CD4-positive, alpha-beta memory T cell (primary cell): ENCODE results near the gene INO80E. TPM values are rescaled to one million over a fixed set of nuclear protein-coding genes. Genes with fewer than 3 reads are reported as not detected.

Source experiments
- CTCF ChIA-PET: fragments of 350-600 bp; sonication (Branson Sonifier 250); formaldehyde crosslinking; loops from one replicate; lab custom pipeline; 2021; ENCODE audit warnings: inconsistent platforms; ENCODE audit not compliant: partially characterized antibody; lab: Charles Lee
- POLR2A ChIA-PET: fragments of 350-600 bp; sonication (Branson Sonifier 250); formaldehyde crosslinking; loops from one replicate; lab custom pipeline; 2021; ENCODE audit not compliant: partially characterized antibody; lab: Charles Lee
- DNase-seq, 5 donors: peaks; one replicate each; pipeline versions ENCODE4 v3.0.0 to v3.0.0-alpha.2; 2020 to 2022; ENCODE audit warnings: mixed read lengths in 1 of 5
- H3K27ac ChIP-seq: one replicate; pipeline ENCODE4 v1.7.0; 2013; ENCODE audit warnings: low read depth, low read length
- H3K27me3 ChIP-seq: 2 replicates; pipeline ENCODE4 v1.7.0; 2013; ENCODE audit warnings: mild to moderate bottlenecking, low read length, moderate library complexity; ENCODE audit not compliant: insufficient read depth
- H3K36me3 ChIP-seq: 2 replicates; pipeline ENCODE4 v1.7.0; 2013; ENCODE audit warnings: mild to moderate bottlenecking, low read length, moderate library complexity; ENCODE audit not compliant: insufficient read depth
- H3K4me1 ChIP-seq: 2 replicates; pipeline ENCODE4 v1.7.0; 2013; ENCODE audit warnings: mild to moderate bottlenecking, low read length, moderate library complexity; ENCODE audit not compliant: insufficient read depth
- H3K4me3 ChIP-seq, 2 donors: one replicate each; pipeline ENCODE4 v1.7.0; 2013; ENCODE audit warnings: low read length in 2 of 2, mild to moderate bottlenecking in 1 of 2
- H3K9me3 ChIP-seq, 2 donors: one replicate each; pipeline ENCODE4 v1.7.0; 2013; ENCODE audit warnings: low read length in 2 of 2, control low read depth in 1 of 2; ENCODE audit not compliant: control insufficient read depth in 1 of 2
- H3K27ac Mint-ChIP-seq, 7 donors: one replicate each; pipeline ENCODE4 v1.8.0; 2020 to 2021; ENCODE audit warnings: mixed read lengths in 7 of 7, mild to moderate bottlenecking in 6 of 7, inconsistent platforms in 3 of 7, moderate library complexity in 3 of 7
- H3K27me3 Mint-ChIP-seq, 2 donors: one replicate each; pipeline ENCODE4 v1.8.0; 2020 to 2021; ENCODE audit warnings: mixed read lengths in 2 of 2
- H3K36me3 Mint-ChIP-seq, 2 donors: one replicate each; pipeline ENCODE4 v1.8.0; 2020 to 2021; ENCODE audit warnings: mixed read lengths in 2 of 2, inconsistent platforms in 1 of 2, mild to moderate bottlenecking in 1 of 2
- H3K4me1 Mint-ChIP-seq, 4 donors: one replicate each; pipeline ENCODE4 v1.8.0; 2020 to 2021; ENCODE audit warnings: mixed read lengths in 4 of 4, mild to moderate bottlenecking in 1 of 4
- H3K4me3 Mint-ChIP-seq, 8 donors: one replicate each; pipeline ENCODE4 v1.8.0; 2020 to 2021; ENCODE audit warnings: mixed read lengths in 8 of 8, mild to moderate bottlenecking in 7 of 8, moderate library complexity in 6 of 8, inconsistent platforms in 3 of 8
- H3K9me3 Mint-ChIP-seq, 8 donors: one replicate each; pipeline ENCODE4 v1.8.0; 2020 to 2021; ENCODE audit warnings: mixed read lengths in 8 of 8, mild to moderate bottlenecking in 5 of 8, inconsistent platforms in 3 of 8, moderate library complexity in 1 of 8
- intact Hi-C: fragments of 100-400 bp; cut with micrococcal nuclease; formaldehyde crosslinking; loops from one replicate; pipeline ENCODE4 v1.15.1; 2023
- polyA plus RNA-seq, 2 donors: library from polyadenylated mRNA; unstranded; fragments of 300-500 nt; fragmentation: Illumina TruSeq; gene quantifications; one replicate each; pipeline ENCODE4 v1.2.3, GENCODE V29; 2021
- total RNA-seq, 2 experiments: library from RNA; stranded (reverse); gene quantifications; one replicate each; pipeline ENCODE4 v1.2.3, GENCODE V29; 2021

Gene INO80E
- total and polyA plus RNA-seq, 4 experiments from 2014 or later: 6.7 to 126 (median 65.5) TPM

- Histone ChIP-seq H3K36me3 (peaks cover 31% of the 10 kb centered on the region), H3K9me3 (no peaks in the 10 kb centered on the region), H3K4me1 (peaks cover 36% of the 10 kb centered on the region), H3K4me3 (peak overlapping the region; percentile 18 to 87), H3K27me3 (no peaks in the 10 kb centered on the region), H3K27ac (peak overlapping the region; percentile 86)
- Mint-ChIP-seq H3K4me3 (peak overlapping the region; percentile 82 to 97 (median 93)), H3K36me3 (peaks cover 12 to 38% of the 10 kb centered on the region in 2 donors), H3K27me3 (no peaks in the 10 kb centered on the region), H3K9me3 (no peaks in the 10 kb centered on the region), H3K27ac (peak overlapping the region; percentile 77 to 96 (median 94)), H3K4me1 (peaks cover 20 to 49% (median 34%) of the 10 kb centered on the region in 4 donors)
- POLR2A ChIA-PET: interaction anchor here (0.9 to 6.0 kb wide), 8 partner anchors 12 to 274 kb away, joined by 3 to 113 read pairs (median 9); partner anchors contain the start of genes ASPHD1, HIRIP3, INO80E and KCTD13
- DNase-seq: no peak
- CTCF ChIA-PET: interaction anchor here (0.9 to 3.8 kb wide), 7 partner anchors 13 to 111 kb away, joined by 3 to 29 read pairs (median 3); partner anchors contain the start of genes CDIPT, HIRIP3 and TMEM219
- intact Hi-C loops: no loop called here
These were observed 20.9 kb upstream of the INO80E start for GRCh38 chr16:29975134-29975538.

DNA sequence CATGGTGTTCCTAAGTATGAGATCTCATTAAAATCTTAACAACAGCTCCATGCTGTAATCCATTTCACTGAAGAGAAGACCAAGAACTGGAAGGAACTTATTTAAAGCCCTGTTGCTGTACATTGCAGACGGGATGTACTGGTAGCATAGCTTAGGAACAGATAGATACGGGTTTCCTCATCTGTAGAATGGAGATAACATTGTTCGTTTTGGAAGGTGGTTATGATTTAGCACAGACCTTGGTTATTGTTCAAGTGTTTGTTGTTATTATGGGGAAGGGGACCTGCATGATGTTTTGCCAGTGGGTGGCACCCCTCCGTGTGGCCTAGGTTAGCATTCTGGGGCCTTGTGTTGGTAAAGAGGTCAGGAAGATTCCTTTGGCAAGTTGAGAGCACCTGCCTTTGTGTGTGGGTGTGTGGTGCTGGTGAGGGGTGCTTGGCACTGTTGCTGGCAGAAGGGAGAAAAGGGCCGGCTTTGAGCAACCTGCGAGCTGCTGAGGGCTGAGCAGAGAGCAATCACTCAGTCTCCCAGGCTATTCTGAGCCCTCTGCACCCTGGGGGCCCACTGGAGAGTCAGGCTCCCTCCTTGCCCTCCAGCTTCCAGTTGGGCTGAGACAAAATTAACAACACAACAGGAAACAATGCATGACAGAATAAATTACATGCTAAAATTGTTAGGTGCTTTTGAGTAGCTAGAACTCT lies 20.1 kb upstream of the INO80E start:
- no peak for DNase-seq
- Histone ChIP-seq H3K4me3 (peak overlapping the region in 1 of 2 donors; percentile 87), H3K27ac (peak overlapping the region; percentile 86), H3K36me3 (peaks cover 39% of the 10 kb centered on the region), H3K4me1 (peaks cover 36% of the 10 kb centered on the region), H3K9me3 (no peaks in the 10 kb centered on the region), H3K27me3 (no peaks in the 10 kb centered on the region)
- peak overlapping the region; percentile 77 to 96 (median 94) for H3K27ac Mint-ChIP-seq
- peak overlapping the region; percentile 22 to 94 (median 86) for H3K4me3 Mint-ChIP-seq
- ChIA-PET POLR2A (interaction anchor here (0.9 to 6.0 kb wide), 7 partner anchors 12 to 275 kb away, joined by 3 to 113 read pairs (median 14); partner anchors contain the start of genes ASPHD1, HIRIP3, INO80E and KCTD13), CTCF (interaction anchor here (1.1 to 1.6 kb wide), 4 partner anchors 13 to 127 kb away, joined by 3 read pairs; no protein-coding TSS in a partner anchor)
- H3K27me3 Mint-ChIP-seq: no peaks in the 10 kb centered on the region
- intact Hi-C loops: no loop called here
- peaks cover 20 to 49% (median 34%) of the 10 kb centered on the region in 4 donors for H3K4me1 Mint-ChIP-seq
- peaks cover 17 to 44% of the 10 kb centered on the region in 2 donors for H3K36me3 Mint-ChIP-seq
- H3K9me3 Mint-ChIP-seq: no peaks in the 10 kb centered on the region

DNA sequence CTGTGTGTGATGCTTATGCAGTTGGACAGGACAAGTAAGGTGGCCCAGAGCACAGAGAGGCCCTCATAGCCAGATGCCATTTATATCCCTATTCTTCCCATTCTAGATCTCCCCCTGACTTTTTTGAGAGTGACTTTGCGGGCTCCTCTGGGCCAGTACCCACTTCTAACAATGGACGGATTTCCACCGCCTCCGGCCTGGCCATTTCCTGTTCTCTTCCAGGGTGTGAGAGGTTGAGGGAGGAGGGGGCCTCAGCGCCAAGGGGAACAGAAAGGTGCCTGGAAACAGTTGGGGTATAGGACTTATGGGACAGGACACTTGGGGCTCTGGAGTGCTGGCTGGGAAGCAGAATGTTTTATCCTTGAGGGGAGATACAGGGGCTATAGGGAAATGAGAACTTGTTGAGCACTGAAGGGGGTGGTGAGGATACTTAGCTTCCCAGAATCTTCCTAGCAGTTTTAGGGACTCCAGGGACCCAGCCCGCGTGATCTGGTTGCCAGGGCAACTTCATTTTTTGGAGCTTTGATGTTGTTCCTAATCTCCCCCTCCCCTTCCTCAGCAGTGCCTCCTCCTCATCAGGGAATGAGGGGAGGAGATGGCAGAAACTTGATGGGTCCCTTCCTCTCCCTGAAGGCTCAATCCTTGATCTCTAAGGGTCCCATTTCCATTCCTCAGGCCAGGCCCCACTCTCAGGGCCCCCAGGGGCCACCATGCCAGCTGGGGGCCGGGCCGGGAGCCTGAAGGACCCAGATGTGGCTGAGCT lies 18.8 kb upstream of the INO80E start:
- no peak for DNase-seq
- POLR2A ChIA-PET: interaction anchor here (1.2 to 6.0 kb wide), 2 partner anchors 16 to 51 kb away, joined by 5 to 113 read pairs; partner anchors contain the start of genes KCTD13 and TMEM219
- Histone ChIP-seq H3K36me3 (peaks cover 52% of the 10 kb centered on the region), H3K4me1 (peaks cover 36% of the 10 kb centered on the region), H3K9me3 (no peaks in the 10 kb centered on the region), H3K27me3 (no peaks in the 10 kb centered on the region), H3K27ac (no peak overlapping the region), H3K4me3 (no peak overlapping the region)
- H3K27me3 Mint-ChIP-seq: no peaks in the 10 kb centered on the region
- H3K4me3 Mint-ChIP-seq: peak overlapping the region in 2 of 8 donors; percentile 26 to 36
- CTCF ChIA-PET: interaction anchor here (1.0 to 1.6 kb wide), 2 partner anchors 76 to 128 kb away, joined by 3 read pairs; no protein-coding TSS in a partner anchor
- peaks cover 20 to 49% (median 34%) of the 10 kb centered on the region in 4 donors for H3K4me1 Mint-ChIP-seq
- intact Hi-C loops: no loop called here
- H3K36me3 Mint-ChIP-seq: peaks cover 19 to 53% of the 10 kb centered on the region in 2 donors
- H3K9me3 Mint-ChIP-seq: no peaks in the 10 kb centered on the region
- peak overlapping the region; percentile 46 to 96 (median 77) for H3K27ac Mint-ChIP-seq

GRCh38 chr16:29978081-29978480 lies 18.0 kb upstream of the INO80E start:
- Histone ChIP-seq H3K4me3 (no peak overlapping the region), H3K4me1 (peaks cover 34% of the 10 kb centered on the region), H3K9me3 (no peaks in the 10 kb centered on the region), H3K27ac (no peak overlapping the region), H3K36me3 (peaks cover 60% of the 10 kb centered on the region), H3K27me3 (no peaks in the 10 kb centered on the region)
- H3K36me3 Mint-ChIP-seq: peaks cover 19 to 59% of the 10 kb centered on the region in 2 donors
- no peak overlapping the region for H3K4me3 Mint-ChIP-seq
- peaks cover 19 to 46% (median 31%) of the 10 kb centered on the region in 4 donors for H3K4me1 Mint-ChIP-seq
- H3K27me3 Mint-ChIP-seq: no peaks in the 10 kb centered on the region
- CTCF ChIA-PET: interaction anchor here (1.0 kb wide), 1 partner anchor 11 kb away, joined by 3 read pairs; no protein-coding TSS in a partner anchor
- H3K9me3 Mint-ChIP-seq: no peaks in the 10 kb centered on the region
- peak overlapping the region in 3 of 7 donors; percentile 0 to 71 (median 70) for H3K27ac Mint-ChIP-seq
- no peak for DNase-seq
- POLR2A ChIA-PET: interaction anchor here (1.2 to 6.0 kb wide), 2 partner anchors 17 to 52 kb away, joined by 5 to 113 read pairs; partner anchors contain the start of genes KCTD13 and TMEM219
- intact Hi-C loops: no loop called here

DNA sequence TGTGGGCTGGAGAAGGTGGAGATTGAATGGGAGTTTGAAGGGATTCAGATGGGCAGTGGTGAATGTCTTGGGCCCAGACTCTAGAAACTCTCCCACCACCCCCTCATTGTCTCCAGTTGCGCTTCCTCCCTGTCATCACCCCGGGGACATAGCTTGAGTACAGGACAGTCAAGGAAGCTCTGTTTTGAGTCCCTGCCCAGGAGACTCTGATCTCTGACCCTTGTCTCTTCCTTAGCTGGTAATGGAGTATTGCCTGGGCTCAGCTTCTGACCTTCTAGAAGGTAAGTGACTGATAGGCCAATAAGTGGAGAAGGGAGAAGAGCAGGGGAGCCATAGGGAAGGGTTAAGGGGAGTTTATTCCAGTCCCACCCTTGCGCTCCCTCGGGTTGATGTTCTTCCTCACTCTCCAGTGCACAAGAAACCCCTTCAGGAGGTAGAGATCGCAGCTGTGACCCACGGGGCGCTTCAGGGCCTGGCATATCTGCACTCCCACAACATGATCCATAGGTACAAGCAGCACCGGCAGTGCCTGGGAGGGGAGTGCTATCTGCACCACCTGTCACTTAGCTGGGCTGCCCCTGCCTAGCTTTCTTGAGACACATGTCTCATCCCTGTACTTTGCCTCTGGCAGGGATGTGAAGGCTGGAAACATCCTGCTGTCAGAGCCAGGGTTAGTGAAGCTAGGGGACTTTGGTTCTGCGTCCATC lies 17.3 kb upstream of the INO80E start:
- Mint-ChIP-seq H3K9me3 (no peaks in the 10 kb centered on the region), H3K4me1 (peaks cover 17 to 40% (median 26%) of the 10 kb centered on the region in 4 donors), H3K27me3 (no peaks in the 10 kb centered on the region), H3K27ac (peak overlapping the region in 2 of 7 donors; percentile 0 to 57), H3K36me3 (peaks cover 24 to 61% of the 10 kb centered on the region in 2 donors), H3K4me3 (no peak overlapping the region)
- H3K27ac ChIP-seq: no peak overlapping the region
- intact Hi-C loops: no loop called here
- H3K9me3 ChIP-seq: no peaks in the 10 kb centered on the region
- H3K4me1 ChIP-seq: peaks cover 33% of the 10 kb centered on the region
- peaks cover 67% of the 10 kb centered on the region for H3K36me3 ChIP-seq
- H3K4me3 ChIP-seq: no peak overlapping the region
- DNase-seq: no peak
- POLR2A ChIA-PET: interaction anchor here (1.3 kb wide), 1 partner anchor 17 kb away, joined by 4 read pairs; the partner anchor contains the start of gene TMEM219
- H3K27me3 ChIP-seq: no peaks in the 10 kb centered on the region
- CTCF ChIA-PET: interaction anchor here (1.0 kb wide), 1 partner anchor 10 kb away, joined by 3 read pairs; no protein-coding TSS in a partner anchor

DNA sequence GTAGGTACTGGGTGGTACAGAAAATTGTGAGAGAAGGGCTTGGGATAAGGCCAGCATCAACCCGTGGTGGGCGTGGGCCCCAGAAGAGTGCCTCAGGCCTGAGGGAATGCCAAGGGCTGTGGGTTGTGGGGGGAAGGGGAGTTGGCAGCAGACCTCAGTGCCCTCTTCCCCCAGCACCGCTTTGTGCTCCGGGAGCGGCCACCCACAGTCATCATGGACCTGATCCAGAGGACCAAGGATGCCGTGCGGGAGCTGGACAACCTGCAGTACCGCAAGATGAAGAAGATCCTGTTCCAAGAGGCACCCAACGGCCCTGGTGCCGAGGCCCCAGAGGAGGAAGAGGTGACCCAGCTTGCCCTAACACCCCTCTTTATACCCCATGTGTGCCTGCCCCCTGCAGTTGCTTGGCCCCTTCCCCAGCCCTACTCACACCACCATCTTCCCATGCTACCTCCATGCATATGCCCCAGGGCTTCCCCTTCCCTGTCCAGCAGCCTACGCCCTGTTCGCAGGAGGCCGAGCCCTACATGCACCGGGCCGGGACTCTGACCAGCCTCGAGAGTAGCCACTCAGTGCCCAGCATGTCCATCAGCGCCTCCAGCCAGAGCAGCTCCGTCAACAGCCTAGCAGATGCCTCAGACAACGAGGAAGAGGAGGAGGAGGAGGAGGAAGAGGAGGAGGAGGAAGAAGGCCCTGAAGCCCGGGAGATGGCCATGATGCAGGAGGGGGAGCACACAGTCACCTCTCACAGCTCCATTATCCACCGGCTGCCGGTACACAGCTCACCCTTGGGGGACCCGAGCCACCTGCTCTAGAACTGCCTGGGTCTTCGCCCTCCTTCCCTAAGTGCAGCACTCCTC lies 13.3 kb upstream of the INO80E start:
- H3K4me1 ChIP-seq: no peaks in the 10 kb centered on the region
- no peak overlapping the region for H3K4me3 ChIP-seq
- DNase-seq: no peak
- peaks cover 46 to 82% of the 10 kb centered on the region in 2 donors for H3K36me3 Mint-ChIP-seq
- ChIA-PET POLR2A (no interaction called here), CTCF (interaction anchor here (1.7 kb wide), 1 partner anchor 10 kb away, joined by 4 read pairs; no protein-coding TSS in a partner anchor)
- no peak overlapping the region for H3K27ac ChIP-seq
- H3K27me3 ChIP-seq: no peaks in the 10 kb centered on the region
- intact Hi-C loops: no loop called here
- H3K4me1 Mint-ChIP-seq: peaks cover 0 to 1% (median 0%) of the 10 kb centered on the region in 4 donors
- H3K27me3 Mint-ChIP-seq: no peaks in the 10 kb centered on the region
- H3K36me3 ChIP-seq: peaks cover 91% of the 10 kb centered on the region
- H3K27ac Mint-ChIP-seq: peak overlapping the region in 3 of 7 donors; percentile 12 to 25 (median 22)
- no peaks in the 10 kb centered on the region for H3K9me3 ChIP-seq
- no peak overlapping the region for H3K4me3 Mint-ChIP-seq
- no peaks in the 10 kb centered on the region for H3K9me3 Mint-ChIP-seq
